ENCODE measurements around the gene TBC1D10A. TPM values are rescaled to one million over a fixed set of nuclear protein-coding genes. Genes with fewer than 3 reads are reported as not detected.

Gene TBC1D10A
- total and polyA plus RNA-seq, 2 experiments from 2014 or later: 11.8 to 21.8 TPM

- no peak for DNase-seq (ENCODE audit: low read depth in 1 of 2, low spot score in 1 of 2)
- H3K36me3 ChIP-seq: no peaks in the 10 kb centered on the region
- H3K4me3 ChIP-seq: no peak overlapping the region
- H3K27ac ChIP-seq: no peak overlapping the region
- peaks cover 34% of the 10 kb centered on the region for H3K27me3 ChIP-seq
- H3K4me1 ChIP-seq (ENCODE audit: low read depth): peaks cover 5% of the 10 kb centered on the region
- TF ChIP-seq, protein P1, sequence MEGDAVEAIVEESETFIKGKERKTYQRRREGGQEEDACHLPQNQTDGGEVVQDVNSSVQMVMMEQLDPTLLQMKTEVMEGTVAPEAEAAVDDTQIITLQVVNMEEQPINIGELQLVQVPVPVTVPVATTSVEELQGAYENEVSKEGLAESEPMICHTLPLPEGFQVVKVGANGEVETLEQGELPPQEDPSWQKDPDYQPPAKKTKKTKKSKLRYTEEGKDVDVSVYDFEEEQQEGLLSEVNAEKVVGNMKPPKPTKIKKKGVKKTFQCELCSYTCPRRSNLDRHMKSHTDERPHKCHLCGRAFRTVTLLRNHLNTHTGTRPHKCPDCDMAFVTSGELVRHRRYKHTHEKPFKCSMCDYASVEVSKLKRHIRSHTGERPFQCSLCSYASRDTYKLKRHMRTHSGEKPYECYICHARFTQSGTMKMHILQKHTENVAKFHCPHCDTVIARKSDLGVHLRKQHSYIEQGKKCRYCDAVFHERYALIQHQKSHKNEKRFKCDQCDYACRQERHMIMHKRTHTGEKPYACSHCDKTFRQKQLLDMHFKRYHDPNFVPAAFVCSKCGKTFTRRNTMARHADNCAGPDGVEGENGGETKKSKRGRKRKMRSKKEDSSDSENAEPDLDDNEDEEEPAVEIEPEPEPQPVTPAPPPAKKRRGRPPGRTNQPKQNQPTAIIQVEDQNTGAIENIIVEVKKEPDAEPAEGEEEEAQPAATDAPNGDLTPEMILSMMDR (IDR thresholded peaks at IDR 0.05; ENCODE audit: low read depth, low read length): no peak
- no peaks in the 10 kb centered on the region for H3K9me3 ChIP-seq (ENCODE audit: low read depth)
Measured at GRCh38 chr22:30249049-30250038, 77.4 kb downstream of the TBC1D10A start.

DNA sequence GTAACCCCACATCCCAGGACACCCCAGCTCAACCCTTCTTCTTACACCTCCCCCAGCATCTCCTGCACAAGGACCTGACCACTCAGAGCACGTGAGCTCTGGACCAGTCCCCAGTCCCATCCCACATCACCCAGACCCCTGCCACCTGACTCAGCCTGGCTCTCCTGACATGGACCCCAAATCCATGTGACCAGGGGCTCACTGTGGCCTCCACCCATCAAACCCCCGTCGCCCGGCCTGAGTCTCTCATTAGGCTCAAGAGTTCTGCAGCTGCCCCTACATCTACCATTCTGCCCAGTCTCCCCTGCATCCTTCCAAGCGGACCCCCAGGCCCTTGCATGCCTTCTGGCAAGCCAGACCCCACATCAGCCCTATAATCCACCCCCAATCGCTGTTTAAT, 78.3 kb downstream of the TBC1D10A start:
- no peak overlapping the region for H3K4me3 ChIP-seq
- peaks cover 34% of the 10 kb centered on the region for H3K27me3 ChIP-seq
- H3K36me3 ChIP-seq: no peaks in the 10 kb centered on the region
- TF ChIP-seq, protein P1 (IDR thresholded peaks at IDR 0.05; ENCODE audit: low read depth, low read length): no peak
- no peak for DNase-seq (ENCODE audit: low read depth in 1 of 2, low spot score in 1 of 2)
- peaks cover 5% of the 10 kb centered on the region for H3K4me1 ChIP-seq (ENCODE audit: low read depth)
- H3K9me3 ChIP-seq (ENCODE audit: low read depth): no peaks in the 10 kb centered on the region
- no peak overlapping the region for H3K27ac ChIP-seq

GRCh38 chr22:30247974-30248373, 78.8 kb downstream of the TBC1D10A start:
- Histone ChIP-seq H3K36me3 (no peaks in the 10 kb centered on the region), H3K4me3 (no peak overlapping the region), H3K27me3 (peaks cover 34% of the 10 kb centered on the region), H3K27ac (no peak overlapping the region), H3K9me3 (ENCODE audit: low read depth) (no peaks in the 10 kb centered on the region), H3K4me1 (ENCODE audit: low read depth) (peaks cover 5% of the 10 kb centered on the region)
- TF ChIP-seq, protein P1 (IDR thresholded peaks at IDR 0.05; ENCODE audit: low read depth, low read length): no peak
- DNase-seq (ENCODE audit: low read depth in 1 of 2, low spot score in 1 of 2): no peak

GRCh38 chr22:30247561-30247960, 79.2 kb downstream of the TBC1D10A start:
- no peaks in the 10 kb centered on the region for H3K9me3 ChIP-seq (ENCODE audit: low read depth)
- TF ChIP-seq, protein P1 (IDR thresholded peaks at IDR 0.05; ENCODE audit: low read depth, low read length): no peak
- H3K4me3 ChIP-seq: no peak overlapping the region
- H3K36me3 ChIP-seq: no peaks in the 10 kb centered on the region
- no peak for DNase-seq (ENCODE audit: low read depth in 1 of 2, low spot score in 1 of 2)
- no peak overlapping the region for H3K27ac ChIP-seq
- H3K27me3 ChIP-seq: peaks cover 34% of the 10 kb centered on the region
- H3K4me1 ChIP-seq (ENCODE audit: low read depth): peaks cover 5% of the 10 kb centered on the region

- Histone ChIP-seq H3K4me1 (ENCODE audit: low read depth) (peaks cover 5% of the 10 kb centered on the region), H3K9me3 (ENCODE audit: low read depth) (no peaks in the 10 kb centered on the region), H3K27ac (no peak overlapping the region), H3K27me3 (peaks cover 34% of the 10 kb centered on the region), H3K36me3 (no peaks in the 10 kb centered on the region), H3K4me3 (peak overlapping the region; percentile 55)
- TF ChIP-seq, protein P1 (IDR thresholded peaks at IDR 0.05; ENCODE audit: low read depth, low read length): no peak
- no peak for DNase-seq (ENCODE audit: low read depth in 1 of 2, low spot score in 1 of 2)
Measured at GRCh38 chr22:30246814-30247376, 79.8 kb downstream of the TBC1D10A start.

Data from cardiac muscle cell (in vitro differentiated cells and primary cell).